Suprapubic skin (tissue), 3 donors: ENCODE data around the gene PHKB.

ENCODE experiments used
- CTCF ChIP-seq, 2 donors: fragments of 200-600 bp in 1 of 2; fragments of 450-650 bp in 1 of 2; sonication (generic) in 1 of 2; IDR thresholded peaks; one replicate each; pipeline ENCODE4 v1.5.1; 2016 to 2019; ENCODE audit warnings: antibody characterized with exemption in 2 of 2, mild to moderate bottlenecking in 1 of 2, moderate library complexity in 1 of 2
- POLR2A ChIP-seq, 2 donors: fragments of 450-650 bp; IDR thresholded peaks; one replicate each; pipeline ENCODE4 v1.6.1; 2017; ENCODE audit warnings: antibody characterized with exemption in 2 of 2, mild to moderate bottlenecking in 2 of 2, moderate library complexity in 2 of 2

- no peak for TF ChIP-seq POLR2A (IDR thresholded peaks at IDR 0.05)
- no peak for TF ChIP-seq CTCF (IDR thresholded peaks at IDR 0.05)
Observed at GRCh38 chr16:47481698-47482374, 20.7 kb downstream of the PHKB start.
